HK-2 (cell line): ENCODE results near the gene HAUS2.

Source experiments
- DNase-seq: peaks from one replicate; pipeline ENCODE4 v3.0.0-alpha.2; 2018; ENCODE audit not compliant: unreplicated experiment

HAUS2 gene

GRCh38 chr15:42608752-42609488 is 60.3 kb downstream of the HAUS2 start:
- DNase-seq: no peak

- no peak for DNase-seq
Measured at GRCh38 chr15:42611532-42611931, 62.9 kb downstream of the HAUS2 start.

- DNase-seq: no peak
Measured at GRCh38 chr15:42612367-42612912, 63.8 kb downstream of the HAUS2 start.

GRCh38 chr15:42616107-42616506 is 67.5 kb downstream of the HAUS2 start:
- DNase-seq: no peak
